ENCODE measurements around the gene EFNA1. TPM values are rescaled to one million over a fixed set of nuclear protein-coding genes. Genes with fewer than 3 reads are reported as not detected.

EFNA1 gene
- total and polyA plus RNA-seq, 2 of the 4 experiments (the other 2 are of a cell fraction), result 0.90 to 1.6 TPM

DNA sequence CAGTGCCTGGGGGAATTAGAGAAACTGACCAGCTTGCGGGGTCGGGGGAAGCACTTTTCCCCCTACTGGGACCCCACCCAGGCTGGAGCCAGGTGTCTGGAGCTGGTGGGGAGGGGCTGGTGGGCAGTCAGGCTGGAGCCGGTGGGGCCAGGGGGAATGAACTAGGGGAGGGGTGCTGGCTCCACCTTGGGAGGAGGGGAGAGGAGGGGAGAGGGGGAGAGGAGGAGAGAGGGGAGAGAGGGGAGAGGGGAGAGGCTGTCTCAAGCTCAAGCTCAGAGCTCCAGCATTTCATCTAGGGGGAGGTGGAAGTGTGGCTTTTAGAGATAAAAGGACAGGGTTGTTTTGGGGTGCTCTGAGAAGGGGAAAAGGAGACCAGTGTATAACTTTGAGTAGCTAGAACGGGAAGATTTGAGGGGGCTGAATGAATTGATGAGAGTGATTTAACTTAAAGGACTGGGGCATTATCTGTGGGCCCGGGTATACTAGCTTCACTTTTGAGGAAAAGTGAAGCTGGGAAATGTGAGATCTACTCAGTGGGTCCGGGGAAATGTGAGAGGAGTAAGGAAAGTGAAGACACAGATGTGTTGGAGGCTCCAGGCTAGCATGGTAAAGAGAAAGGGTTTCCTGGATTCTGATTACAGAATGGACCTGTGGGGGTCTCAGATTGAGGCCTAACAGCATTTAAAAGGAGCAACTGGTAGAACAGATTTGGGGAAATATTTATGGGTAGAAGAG, 2.8 kb downstream of the EFNA1 start:
- Histone ChIP-seq H3K14ac (replicated peaks; ENCODE audit: low read depth, low read length) (no peak overlapping the region), H3K18ac (ENCODE audit: low read depth, low read length) (no peak overlapping the region), H3K27me3 (ENCODE audit: control insufficient read depth, insufficient read depth, low read length) (peaks cover 33% of the 10 kb centered on the region), H4K91ac (ENCODE audit: insufficient read depth, low read depth, low read length) (no peak overlapping the region), H3K4me2 (ENCODE audit: low read depth, low read length) (no peak overlapping the region; the same call in 1 of the 2 replicates), H2AFZ (replicated peaks; ENCODE audit: low read length, poor library complexity) (no peak overlapping the region), H4K20me1 (ENCODE audit: insufficient read depth, low read length) (peaks cover 2% of the 10 kb centered on the region; the same call in 1 of the 2 replicates), H2BK20ac (ENCODE audit: low read depth, low read length) (no peak overlapping the region), H3K9me3 (ENCODE audit: control insufficient read depth, insufficient read depth, low read length) (no peaks in the 10 kb centered on the region), H3K36me3 (ENCODE audit: control insufficient read depth, insufficient read depth, low read length) (peaks cover 6% of the 10 kb centered on the region), H4K8ac (ENCODE audit: low read depth in 2 of 2, low read length in 2 of 2) (no peak overlapping the region), H2BK120ac (ENCODE audit: low read depth, low read length) (no peak overlapping the region), H3K9me1 (ENCODE audit: insufficient read depth, low read length) (peaks cover 16% of the 10 kb centered on the region; the same call in 1 of the 2 replicates), H3K27ac (ENCODE audit: insufficient read depth, low read length) (no peak overlapping the region), H2AK9ac (replicated peaks; ENCODE audit: low read depth, low read length, poor library complexity) (peak overlapping the region; percentile 84), H2BK5ac (ENCODE audit: low read depth, low read length, poor library complexity, severe bottlenecking) (no peak overlapping the region), H3K56ac (ENCODE audit: extremely low read depth, insufficient read depth, low read length) (no peak overlapping the region), H3K4me3 (ENCODE audit: insufficient read depth, low read depth, low read length) (no peak overlapping the region), H3K4me1 (ENCODE audit: control insufficient read depth, insufficient read depth, low read length) (peaks cover 25% of the 10 kb centered on the region), H2AK5ac (ENCODE audit: low read depth, low read length) (no peak overlapping the region), H3K9ac (ENCODE audit: low read depth, low read length) (no peak overlapping the region), H2BK15ac (ENCODE audit: low read depth, low read length) (no peak overlapping the region), H3K4ac (ENCODE audit: low read depth, low read length) (no peak overlapping the region), H3K23ac (ENCODE audit: low read depth, low read length) (peak overlapping the region; percentile 51; the same call in 1 of the 2 replicates), H4K5ac (ENCODE audit: low read depth, low read length) (no peak overlapping the region), H3K79me1 (ENCODE audit: low read depth in 1 of 2, low read length in 2 of 2) (peaks cover 0 to 5% of the 10 kb centered on the region in 2 experiments; a peak in 1 of 4 replicates)
- ChIA-PET POLR2A (ENCODE audit: unreplicated experiment) (interaction anchor here (0.6 kb wide), 1 partner anchor 8 kb away, joined by 10 read pairs; no protein-coding TSS in a partner anchor), CTCF (interaction anchor here (0.5 kb wide), 1 partner anchor 16 kb away, joined by 7 read pairs; no protein-coding TSS in a partner anchor)
- BruUV-seq (replicated peaks), result no TSS peak
- intact Hi-C loops (cut with micrococcal nuclease) (no loop called here), dilution Hi-C loops (cut with HindIII; ENCODE audit: low sequenced_read_pairs, unreplicated experiment) (no loop called here), in situ Hi-C loops (cut with MboI; ENCODE audit: low sequenced_read_pairs) (no loop called here)
- WGBS, 2 experiments (ENCODE audit: extremely low coverage in 2 of 2, insufficient read length in 1 of 2), result 19% methylated on average over 3 of the region's 6 CpGs; no CpG with 5 or more reads in 1 of the 2 experiments
- DNase-seq, result no peak
- TF ChIP-seq FOS (IDR thresholded peaks at IDR 0.05; ENCODE audit: low read depth, low read length) (no peak), CHD1 (IDR thresholded peaks at IDR 0.05; ENCODE audit: low read depth, low read length) (no peak), SMC3 (IDR thresholded peaks at IDR 0.05; ENCODE audit: low read depth, low read length) (no peak), MAZ (IDR thresholded peaks at IDR 0.05; ENCODE audit: borderline replicate concordance, low read depth, low read length) (no peak), RAD21 (IDR thresholded peaks at IDR 0.05; ENCODE audit: low read length) (no peak), RCOR1 (IDR thresholded peaks at IDR 0.05; ENCODE audit: insufficient replicate concordance, low read length) (no peak), POLR2A (IDR thresholded peaks at IDR 0.05; ENCODE audit: low read depth, low read length) (no peak), NFE2L2 (IDR thresholded peaks at IDR 0.05; ENCODE audit: low read depth, low read length) (no peak)
- TF ChIP-seq, protein P1, sequence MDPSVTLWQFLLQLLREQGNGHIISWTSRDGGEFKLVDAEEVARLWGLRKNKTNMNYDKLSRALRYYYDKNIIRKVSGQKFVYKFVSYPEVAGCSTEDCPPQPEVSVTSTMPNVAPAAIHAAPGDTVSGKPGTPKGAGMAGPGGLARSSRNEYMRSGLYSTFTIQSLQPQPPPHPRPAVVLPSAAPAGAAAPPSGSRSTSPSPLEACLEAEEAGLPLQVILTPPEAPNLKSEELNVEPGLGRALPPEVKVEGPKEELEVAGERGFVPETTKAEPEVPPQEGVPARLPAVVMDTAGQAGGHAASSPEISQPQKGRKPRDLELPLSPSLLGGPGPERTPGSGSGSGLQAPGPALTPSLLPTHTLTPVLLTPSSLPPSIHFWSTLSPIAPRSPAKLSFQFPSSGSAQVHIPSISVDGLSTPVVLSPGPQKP (IDR thresholded peaks at IDR 0.05; ENCODE audit: borderline replicate concordance, low read depth, low read length), result no peak
- TF ChIP-seq, protein P2, sequence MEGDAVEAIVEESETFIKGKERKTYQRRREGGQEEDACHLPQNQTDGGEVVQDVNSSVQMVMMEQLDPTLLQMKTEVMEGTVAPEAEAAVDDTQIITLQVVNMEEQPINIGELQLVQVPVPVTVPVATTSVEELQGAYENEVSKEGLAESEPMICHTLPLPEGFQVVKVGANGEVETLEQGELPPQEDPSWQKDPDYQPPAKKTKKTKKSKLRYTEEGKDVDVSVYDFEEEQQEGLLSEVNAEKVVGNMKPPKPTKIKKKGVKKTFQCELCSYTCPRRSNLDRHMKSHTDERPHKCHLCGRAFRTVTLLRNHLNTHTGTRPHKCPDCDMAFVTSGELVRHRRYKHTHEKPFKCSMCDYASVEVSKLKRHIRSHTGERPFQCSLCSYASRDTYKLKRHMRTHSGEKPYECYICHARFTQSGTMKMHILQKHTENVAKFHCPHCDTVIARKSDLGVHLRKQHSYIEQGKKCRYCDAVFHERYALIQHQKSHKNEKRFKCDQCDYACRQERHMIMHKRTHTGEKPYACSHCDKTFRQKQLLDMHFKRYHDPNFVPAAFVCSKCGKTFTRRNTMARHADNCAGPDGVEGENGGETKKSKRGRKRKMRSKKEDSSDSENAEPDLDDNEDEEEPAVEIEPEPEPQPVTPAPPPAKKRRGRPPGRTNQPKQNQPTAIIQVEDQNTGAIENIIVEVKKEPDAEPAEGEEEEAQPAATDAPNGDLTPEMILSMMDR (conservative IDR thresholded peaks at IDR 0.05; ENCODE audit: low read depth, low read length), result no peak
- TF ChIP-seq, protein P3, sequence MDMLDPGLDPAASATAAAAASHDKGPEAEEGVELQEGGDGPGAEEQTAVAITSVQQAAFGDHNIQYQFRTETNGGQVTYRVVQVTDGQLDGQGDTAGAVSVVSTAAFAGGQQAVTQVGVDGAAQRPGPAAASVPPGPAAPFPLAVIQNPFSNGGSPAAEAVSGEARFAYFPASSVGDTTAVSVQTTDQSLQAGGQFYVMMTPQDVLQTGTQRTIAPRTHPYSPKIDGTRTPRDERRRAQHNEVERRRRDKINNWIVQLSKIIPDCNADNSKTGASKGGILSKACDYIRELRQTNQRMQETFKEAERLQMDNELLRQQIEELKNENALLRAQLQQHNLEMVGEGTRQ (IDR thresholded peaks at IDR 0.05; ENCODE audit: low read depth, low read length), result no peak
- no peak for ATAC-seq (ENCODE audit: low read depth)
